Vagina (tissue), 2 donors: ENCODE data around the gene TMEM167A.

Experiments used
- POLR2AphosphoS5 ChIP-seq, 2 donors: sonication (generic); formaldehyde crosslinking; IDR thresholded peaks; one replicate each; pipeline ENCODE4 v1.9.0; 2017; ENCODE audit warnings: antibody characterized with exemption in 2 of 2, mild to moderate bottlenecking in 2 of 2, low read depth in 1 of 2; ENCODE audit not compliant: insufficient read depth in 1 of 2
- TF ChIP-seq, protein P1 (sequence below), 3 experiments: fragments of 450-650 bp in 2 of 3; fragments of 200-600 bp in 1 of 3; sonication (generic) in 1 of 3; IDR thresholded peaks; one replicate each; pipeline ENCODE4 v1.5.1; 2017 to 2019; ENCODE audit warnings: antibody characterized with exemption in 3 of 3, mild to moderate bottlenecking in 2 of 3, moderate library complexity in 2 of 3

DNA sequence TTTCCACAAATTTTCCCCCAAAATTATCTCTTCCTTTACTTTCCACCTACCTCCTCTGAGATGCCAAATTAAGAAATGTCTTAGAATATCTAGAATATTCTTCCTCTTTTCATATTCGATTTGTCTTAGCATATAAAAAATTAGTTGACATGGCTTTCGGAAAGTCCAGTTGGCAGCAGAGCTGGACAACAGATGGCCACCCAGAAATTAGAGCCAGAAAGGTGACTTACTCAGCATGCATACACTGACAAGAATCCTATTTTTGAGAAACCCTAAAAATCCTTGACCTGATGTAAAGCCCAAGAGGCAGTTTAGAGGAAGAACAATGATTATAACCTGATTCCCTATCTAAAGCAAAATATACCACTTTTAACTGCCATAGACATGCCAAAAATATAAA is 22.0 kb downstream of the TMEM167A start:
- TF ChIP-seq POLR2AphosphoS5 (IDR thresholded peaks at IDR 0.05; ENCODE audit: insufficient read depth in 1 of 2, low read depth in 1 of 2) = no peak
- TF ChIP-seq, protein P1, sequence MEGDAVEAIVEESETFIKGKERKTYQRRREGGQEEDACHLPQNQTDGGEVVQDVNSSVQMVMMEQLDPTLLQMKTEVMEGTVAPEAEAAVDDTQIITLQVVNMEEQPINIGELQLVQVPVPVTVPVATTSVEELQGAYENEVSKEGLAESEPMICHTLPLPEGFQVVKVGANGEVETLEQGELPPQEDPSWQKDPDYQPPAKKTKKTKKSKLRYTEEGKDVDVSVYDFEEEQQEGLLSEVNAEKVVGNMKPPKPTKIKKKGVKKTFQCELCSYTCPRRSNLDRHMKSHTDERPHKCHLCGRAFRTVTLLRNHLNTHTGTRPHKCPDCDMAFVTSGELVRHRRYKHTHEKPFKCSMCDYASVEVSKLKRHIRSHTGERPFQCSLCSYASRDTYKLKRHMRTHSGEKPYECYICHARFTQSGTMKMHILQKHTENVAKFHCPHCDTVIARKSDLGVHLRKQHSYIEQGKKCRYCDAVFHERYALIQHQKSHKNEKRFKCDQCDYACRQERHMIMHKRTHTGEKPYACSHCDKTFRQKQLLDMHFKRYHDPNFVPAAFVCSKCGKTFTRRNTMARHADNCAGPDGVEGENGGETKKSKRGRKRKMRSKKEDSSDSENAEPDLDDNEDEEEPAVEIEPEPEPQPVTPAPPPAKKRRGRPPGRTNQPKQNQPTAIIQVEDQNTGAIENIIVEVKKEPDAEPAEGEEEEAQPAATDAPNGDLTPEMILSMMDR (IDR thresholded peaks at IDR 0.05) = no peak
